ENCODE results near the gene MEIOSIN. TPM values are rescaled to one million over a fixed set of nuclear protein-coding genes. Genes with fewer than 3 reads are reported as not detected.
A peak's percentile ranks its signal among the peaks of the same experiment; 100 is the strongest.

The MEIOSIN gene
- total and polyA plus RNA-seq, 2 of the 13 experiments (the other 11 are each of a cell fraction or from before 2014, with no cell fraction given), result not detected

DNA sequence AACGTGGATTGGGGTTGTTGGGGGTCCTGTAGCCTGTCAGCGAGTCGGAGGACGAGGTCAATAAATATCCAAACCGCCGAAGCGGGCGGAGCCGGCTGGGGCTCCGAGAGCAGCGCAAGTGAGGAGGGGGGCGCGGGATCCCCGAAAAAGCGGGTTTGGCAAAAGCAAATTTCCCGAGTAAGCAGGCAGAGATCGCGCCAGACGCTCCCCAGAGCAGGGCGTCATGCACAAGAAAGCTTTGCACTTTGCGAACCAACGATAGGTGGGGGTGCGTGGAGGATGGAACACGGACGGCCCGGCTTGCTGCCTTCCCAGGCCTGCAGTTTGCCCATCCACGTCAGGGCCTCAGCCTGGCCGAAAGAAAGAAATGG is 36.6 kb downstream of the MEIOSIN start (continued):
- TF ChIP-seq, protein P1, sequence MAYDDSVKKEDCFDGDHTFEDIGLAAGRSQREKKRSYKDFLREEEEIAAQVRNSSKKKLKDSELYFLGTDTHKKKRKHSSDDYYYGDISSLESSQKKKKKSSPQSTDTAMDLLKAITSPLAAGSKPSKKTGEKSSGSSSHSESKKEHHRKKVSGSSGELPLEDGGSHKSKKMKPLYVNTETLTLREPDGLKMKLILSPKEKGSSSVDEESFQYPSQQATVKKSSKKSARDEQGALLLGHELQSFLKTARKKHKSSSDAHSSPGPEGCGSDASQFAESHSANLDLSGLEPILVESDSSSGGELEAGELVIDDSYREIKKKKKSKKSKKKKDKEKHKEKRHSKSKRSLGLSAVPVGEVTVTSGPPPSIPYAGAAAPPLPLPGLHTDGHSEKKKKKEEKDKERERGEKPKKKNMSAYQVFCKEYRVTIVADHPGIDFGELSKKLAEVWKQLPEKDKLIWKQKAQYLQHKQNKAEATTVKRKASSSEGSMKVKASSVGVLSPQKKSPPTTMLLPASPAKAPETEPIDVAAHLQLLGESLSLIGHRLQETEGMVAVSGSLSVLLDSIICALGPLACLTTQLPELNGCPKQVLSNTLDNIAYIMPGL (CRISPR knock-in tag; IDR thresholded peaks at IDR 0.05; ENCODE audit: borderline replicate concordance in 1 of 2, low read depth in 1 of 2), result peak in 1 of 2 experiments; percentile 3; a peak in 1 of 4 replicates
- TF ChIP-seq TCF7 (IDR thresholded peaks at IDR 0.05; ENCODE audit: low read depth) (no peak), ZNF792 (CRISPR knock-in tag; IDR thresholded peaks at IDR 0.05) (no peak), ZNF282 (IDR thresholded peaks at IDR 0.05; ENCODE audit: partially characterized antibody) (no peak), HNRNPUL1 (IDR thresholded peaks at IDR 0.05; ENCODE audit: low read depth, low read length) (no peak), NFIC (IDR thresholded peaks at IDR 0.05; ENCODE audit: low read length) (0 out of 2 replicates have a peak, but pooled peaks have one; percentile 36), ZBTB42 (CRISPR knock-in tag; IDR thresholded peaks at IDR 0.05) (no peak), ZNF101 (CRISPR knock-in tag; IDR thresholded peaks at IDR 0.05; ENCODE audit: borderline replicate concordance, low read depth) (no peak), ZNF678 (CRISPR knock-in tag; IDR thresholded peaks at IDR 0.05) (no peak; the same call in 1 of the 2 replicates), MEIS2 (CRISPR knock-in tag; IDR thresholded peaks at IDR 0.05) (no peak), PRMT3 (CRISPR knock-in tag; IDR thresholded peaks at IDR 0.05; ENCODE audit: borderline replicate concordance, low read depth) (no peak), ZNF451 (CRISPR knock-in tag; IDR thresholded peaks at IDR 0.05) (no peak), ZNF598 (CRISPR knock-in tag; IDR thresholded peaks at IDR 0.05; ENCODE audit: borderline replicate concordance) (no peak), NONO (IDR thresholded peaks at IDR 0.05) (no peak), NONO (CRISPR knock-in tag; conservative IDR thresholded peaks at IDR 0.05) (no peak), MLLT10 (CRISPR knock-in tag; IDR thresholded peaks at IDR 0.05) (no peak), ZNF335 (CRISPR knock-in tag; IDR thresholded peaks at IDR 0.05) (no peak), HNRNPLL (IDR thresholded peaks at IDR 0.05; ENCODE audit: low read depth, low read length, poor library complexity, severe bottlenecking) (peak; percentile 96)
- TF ChIP-seq, protein P2, sequence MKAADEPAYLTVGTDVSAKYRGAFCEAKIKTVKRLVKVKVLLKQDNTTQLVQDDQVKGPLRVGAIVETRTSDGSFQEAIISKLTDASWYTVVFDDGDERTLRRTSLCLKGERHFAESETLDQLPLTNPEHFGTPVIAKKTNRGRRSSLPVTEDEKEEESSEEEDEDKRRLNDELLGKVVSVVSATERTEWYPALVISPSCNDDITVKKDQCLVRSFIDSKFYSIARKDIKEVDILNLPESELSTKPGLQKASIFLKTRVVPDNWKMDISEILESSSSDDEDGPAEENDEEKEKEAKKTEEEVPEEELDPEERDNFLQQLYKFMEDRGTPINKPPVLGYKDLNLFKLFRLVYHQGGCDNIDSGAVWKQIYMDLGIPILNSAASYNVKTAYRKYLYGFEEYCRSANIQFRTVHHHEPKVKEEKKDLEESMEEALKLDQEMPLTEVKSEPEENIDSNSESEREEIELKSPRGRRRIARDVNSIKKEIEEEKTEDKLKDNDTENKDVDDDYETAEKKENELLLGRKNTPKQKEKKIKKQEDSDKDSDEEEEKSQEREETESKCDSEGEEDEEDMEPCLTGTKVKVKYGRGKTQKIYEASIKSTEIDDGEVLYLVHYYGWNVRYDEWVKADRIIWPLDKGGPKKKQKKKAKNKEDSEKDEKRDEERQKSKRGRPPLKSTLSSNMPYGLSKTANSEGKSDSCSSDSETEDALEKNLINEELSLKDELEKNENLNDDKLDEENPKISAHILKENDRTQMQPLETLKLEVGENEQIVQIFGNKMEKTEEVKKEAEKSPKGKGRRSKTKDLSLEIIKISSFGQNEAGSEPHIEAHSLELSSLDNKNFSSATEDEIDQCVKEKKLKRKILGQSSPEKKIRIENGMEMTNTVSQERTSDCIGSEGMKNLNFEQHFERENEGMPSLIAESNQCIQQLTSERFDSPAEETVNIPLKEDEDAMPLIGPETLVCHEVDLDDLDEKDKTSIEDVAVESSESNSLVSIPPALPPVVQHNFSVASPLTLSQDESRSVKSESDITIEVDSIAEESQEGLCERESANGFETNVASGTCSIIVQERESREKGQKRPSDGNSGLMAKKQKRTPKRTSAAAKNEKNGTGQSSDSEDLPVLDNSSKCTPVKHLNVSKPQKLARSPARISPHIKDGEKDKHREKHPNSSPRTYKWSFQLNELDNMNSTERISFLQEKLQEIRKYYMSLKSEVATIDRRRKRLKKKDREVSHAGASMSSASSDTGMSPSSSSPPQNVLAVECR (CRISPR knock-in tag; IDR thresholded peaks at IDR 0.05; ENCODE audit: borderline replicate concordance), result no peak
- TF ChIP-seq, protein P3, sequence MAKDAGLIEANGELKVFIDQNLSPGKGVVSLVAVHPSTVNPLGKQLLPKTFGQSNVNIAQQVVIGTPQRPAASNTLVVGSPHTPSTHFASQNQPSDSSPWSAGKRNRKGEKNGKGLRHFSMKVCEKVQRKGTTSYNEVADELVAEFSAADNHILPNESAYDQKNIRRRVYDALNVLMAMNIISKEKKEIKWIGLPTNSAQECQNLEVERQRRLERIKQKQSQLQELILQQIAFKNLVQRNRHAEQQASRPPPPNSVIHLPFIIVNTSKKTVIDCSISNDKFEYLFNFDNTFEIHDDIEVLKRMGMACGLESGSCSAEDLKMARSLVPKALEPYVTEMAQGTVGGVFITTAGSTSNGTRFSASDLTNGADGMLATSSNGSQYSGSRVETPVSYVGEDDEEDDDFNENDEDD (CRISPR knock-in tag; IDR thresholded peaks at IDR 0.05; ENCODE audit: borderline replicate concordance), result no peak
- TF ChIP-seq, protein P4, sequence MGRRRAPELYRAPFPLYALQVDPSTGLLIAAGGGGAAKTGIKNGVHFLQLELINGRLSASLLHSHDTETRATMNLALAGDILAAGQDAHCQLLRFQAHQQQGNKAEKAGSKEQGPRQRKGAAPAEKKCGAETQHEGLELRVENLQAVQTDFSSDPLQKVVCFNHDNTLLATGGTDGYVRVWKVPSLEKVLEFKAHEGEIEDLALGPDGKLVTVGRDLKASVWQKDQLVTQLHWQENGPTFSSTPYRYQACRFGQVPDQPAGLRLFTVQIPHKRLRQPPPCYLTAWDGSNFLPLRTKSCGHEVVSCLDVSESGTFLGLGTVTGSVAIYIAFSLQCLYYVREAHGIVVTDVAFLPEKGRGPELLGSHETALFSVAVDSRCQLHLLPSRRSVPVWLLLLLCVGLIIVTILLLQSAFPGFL (CRISPR knock-in tag; IDR thresholded peaks at IDR 0.05), result no peak
- TF ChIP-seq, protein P5, sequence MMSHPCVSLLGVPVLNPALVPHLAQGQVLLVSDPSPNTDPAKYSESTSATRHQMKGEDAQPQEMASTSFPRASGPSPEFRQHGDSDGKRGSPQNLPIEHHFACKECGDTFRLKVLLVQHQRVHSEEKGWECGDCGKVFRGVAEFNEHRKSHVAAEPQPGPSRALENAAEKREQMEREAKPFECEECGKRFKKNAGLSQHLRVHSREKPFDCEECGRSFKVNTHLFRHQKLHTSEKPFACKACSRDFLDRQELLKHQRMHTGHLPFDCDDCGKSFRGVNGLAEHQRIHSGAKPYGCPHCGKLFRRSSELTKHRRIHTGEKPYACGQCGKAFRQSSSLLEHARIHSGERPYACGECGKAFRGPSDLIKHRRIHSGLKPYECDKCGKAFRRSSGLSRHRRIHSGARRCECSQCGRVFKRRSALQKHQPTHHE (CRISPR knock-in tag; IDR thresholded peaks at IDR 0.05; ENCODE audit: borderline replicate concordance), result no peak

Measured in HepG2 (cell line).